Esophagus muscularis mucosa (tissue), 4 donors: ENCODE measurements around the gene CNOT1. TPM values are rescaled to one million over a fixed set of nuclear protein-coding genes. Genes with fewer than 3 reads are reported as not detected.

Experiments used
- DNase-seq: peaks from one replicate; pipeline ENCODE4 v3.0.0-alpha.2; 2017; ENCODE audit errors: extremely low spot score
- H3K27ac ChIP-seq, 4 donors: fragments of 200-600 bp; sonication (generic); replicated peaks in 1 of 4; 1 replicate in 3 of 4; 2 replicates in 1 of 4; pipeline ENCODE4 v1.5.1; 2016 to 2019; ENCODE audit warnings: mild to moderate bottlenecking in 1 of 4
- H3K27me3 ChIP-seq, 4 donors: fragments of 200-600 bp; sonication (generic); one replicate each; pipeline versions ENCODE4 v1.5.1 to v1.6.0; 2016 to 2019
- H3K36me3 ChIP-seq, 4 donors: fragments of 200-600 bp; sonication (generic); one replicate each; pipeline ENCODE4 v1.5.1; 2016 to 2019
- H3K4me1 ChIP-seq, 4 donors: fragments of 200-600 bp; sonication (generic); one replicate each; pipeline ENCODE4 v1.5.1; 2016 to 2019
- H3K4me3 ChIP-seq, 4 donors: fragments of 200-600 bp; sonication (generic); 1 replicate in 2 of 4; 2 replicates in 2 of 4; pipeline ENCODE4 v1.5.1; 2016 to 2019; ENCODE audit warnings: mild to moderate bottlenecking in 4 of 4, moderate library complexity in 1 of 4
- H3K9me3 ChIP-seq, 4 donors: fragments of 200-600 bp; sonication (generic); 1 replicate in 3 of 4; 2 replicates in 1 of 4; pipeline ENCODE4 v1.5.1; 2016 to 2019
- EP300 ChIP-seq: sonication (generic); formaldehyde crosslinking; IDR thresholded peaks from one replicate; pipeline ENCODE4 v1.6.1; 2017; ENCODE audit warnings: antibody characterized with exemption
- POLR2A ChIP-seq: fragments of 450-650 bp; IDR thresholded peaks from one replicate; pipeline ENCODE4 v1.6.1; 2017; ENCODE audit warnings: antibody characterized with exemption, moderate library complexity, mild to moderate bottlenecking, low read depth
- POLR2AphosphoS5 ChIP-seq, 2 donors: sonication (generic); formaldehyde crosslinking; IDR thresholded peaks; one replicate each; pipeline ENCODE4 v1.6.1; 2017; ENCODE audit warnings: antibody characterized with exemption in 2 of 2
- WGBS: methylation state at CpG from one replicate; pipeline ENCODE4 v1.1.5; 2018; 5-methylcytosine and 5-hydroxymethylcytosine counted together
- intact Hi-C: fragments of 100-400 bp; cut with DNase I; formaldehyde crosslinking; loops from one replicate; pipeline ENCODE4 v1.15.1; 2023
- total RNA-seq, 4 donors: library from RNA; depleted of rRNA; stranded (reverse); fragments of >200 nt; gene quantifications; one replicate each; pipeline versions ENCODE4 v1.1.0 to v1.2.1, GENCODE V29; 2016
- TF ChIP-seq, protein P1 (sequence below), 3 experiments: fragments of 200-600 bp in 2 of 3; fragments of 450-650 bp in 1 of 3; sonication (generic) in 2 of 3; IDR thresholded peaks; one replicate each; pipeline ENCODE4 v1.5.1; 2017 to 2019; ENCODE audit warnings: antibody characterized with exemption in 3 of 3, mild to moderate bottlenecking in 2 of 3, moderate library complexity in 1 of 3

CNOT1 gene
- total RNA-seq, 4 donors from 2014 or later: 92.1 to 97.6 (median 95.6) TPM

DNA sequence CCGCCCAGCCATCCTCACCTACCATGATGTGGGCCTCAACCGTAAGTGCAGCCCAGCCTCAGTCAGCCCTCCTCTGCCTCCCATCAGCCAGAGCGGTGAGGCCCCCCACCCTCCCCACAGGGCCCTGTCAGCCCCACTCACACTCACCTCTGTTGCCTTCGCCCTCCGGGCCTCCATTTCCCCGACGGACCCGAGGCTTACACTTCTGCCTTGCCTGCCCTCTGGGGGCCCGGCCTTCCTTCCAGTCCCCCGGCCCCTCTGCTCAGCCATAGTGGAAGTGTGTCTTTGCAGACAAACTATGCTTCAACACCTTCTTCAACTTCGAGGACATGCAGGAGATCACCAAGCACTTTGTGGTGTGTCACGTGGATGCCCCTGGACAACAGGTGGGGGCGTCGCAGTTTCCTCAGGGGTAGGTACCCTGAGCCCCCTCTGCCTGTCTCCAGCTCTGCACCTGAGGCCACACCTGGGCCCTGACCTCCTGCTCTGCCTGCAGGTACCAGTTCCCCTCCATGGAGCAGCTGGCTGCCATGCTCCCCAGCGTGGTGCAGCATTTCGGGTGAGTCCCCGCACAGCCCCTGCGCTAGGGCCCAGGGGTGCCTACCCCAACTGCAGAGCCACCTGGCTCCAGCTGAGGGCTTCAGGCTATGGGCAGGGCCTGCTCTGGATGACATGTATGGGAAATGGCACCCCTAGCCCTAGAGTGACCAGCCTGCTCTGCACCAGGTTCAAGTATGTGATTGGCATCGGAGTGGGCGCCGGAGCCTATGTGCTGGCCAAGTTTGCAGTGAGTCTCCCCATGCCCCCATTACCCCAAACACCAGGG is 125.5 kb downstream of the CNOT1 start:
- Histone ChIP-seq H3K4me3 (no peak overlapping the region), H3K27ac (no peak overlapping the region), H3K36me3 (peaks cover 0 to 68% (median 1%) of the 10 kb centered on the region in 4 donors), H3K4me1 (peaks cover 12 to 23% (median 20%) of the 10 kb centered on the region in 4 donors), H3K9me3 (no peaks in the 10 kb centered on the region), H3K27me3 (peaks cover 0 to 60% (median 6%) of the 10 kb centered on the region in 4 donors)
- WGBS: 96% methylated on average over 14 of the region's 21 CpGs
- DNase-seq: no peak
- intact Hi-C loops: no loop called here
- TF ChIP-seq, protein P1, sequence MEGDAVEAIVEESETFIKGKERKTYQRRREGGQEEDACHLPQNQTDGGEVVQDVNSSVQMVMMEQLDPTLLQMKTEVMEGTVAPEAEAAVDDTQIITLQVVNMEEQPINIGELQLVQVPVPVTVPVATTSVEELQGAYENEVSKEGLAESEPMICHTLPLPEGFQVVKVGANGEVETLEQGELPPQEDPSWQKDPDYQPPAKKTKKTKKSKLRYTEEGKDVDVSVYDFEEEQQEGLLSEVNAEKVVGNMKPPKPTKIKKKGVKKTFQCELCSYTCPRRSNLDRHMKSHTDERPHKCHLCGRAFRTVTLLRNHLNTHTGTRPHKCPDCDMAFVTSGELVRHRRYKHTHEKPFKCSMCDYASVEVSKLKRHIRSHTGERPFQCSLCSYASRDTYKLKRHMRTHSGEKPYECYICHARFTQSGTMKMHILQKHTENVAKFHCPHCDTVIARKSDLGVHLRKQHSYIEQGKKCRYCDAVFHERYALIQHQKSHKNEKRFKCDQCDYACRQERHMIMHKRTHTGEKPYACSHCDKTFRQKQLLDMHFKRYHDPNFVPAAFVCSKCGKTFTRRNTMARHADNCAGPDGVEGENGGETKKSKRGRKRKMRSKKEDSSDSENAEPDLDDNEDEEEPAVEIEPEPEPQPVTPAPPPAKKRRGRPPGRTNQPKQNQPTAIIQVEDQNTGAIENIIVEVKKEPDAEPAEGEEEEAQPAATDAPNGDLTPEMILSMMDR (IDR thresholded peaks at IDR 0.05): no peak
- TF ChIP-seq EP300: no peak
- TF ChIP-seq POLR2A: no peak
- TF ChIP-seq POLR2AphosphoS5 (IDR thresholded peaks at IDR 0.05): no peak

DNA sequence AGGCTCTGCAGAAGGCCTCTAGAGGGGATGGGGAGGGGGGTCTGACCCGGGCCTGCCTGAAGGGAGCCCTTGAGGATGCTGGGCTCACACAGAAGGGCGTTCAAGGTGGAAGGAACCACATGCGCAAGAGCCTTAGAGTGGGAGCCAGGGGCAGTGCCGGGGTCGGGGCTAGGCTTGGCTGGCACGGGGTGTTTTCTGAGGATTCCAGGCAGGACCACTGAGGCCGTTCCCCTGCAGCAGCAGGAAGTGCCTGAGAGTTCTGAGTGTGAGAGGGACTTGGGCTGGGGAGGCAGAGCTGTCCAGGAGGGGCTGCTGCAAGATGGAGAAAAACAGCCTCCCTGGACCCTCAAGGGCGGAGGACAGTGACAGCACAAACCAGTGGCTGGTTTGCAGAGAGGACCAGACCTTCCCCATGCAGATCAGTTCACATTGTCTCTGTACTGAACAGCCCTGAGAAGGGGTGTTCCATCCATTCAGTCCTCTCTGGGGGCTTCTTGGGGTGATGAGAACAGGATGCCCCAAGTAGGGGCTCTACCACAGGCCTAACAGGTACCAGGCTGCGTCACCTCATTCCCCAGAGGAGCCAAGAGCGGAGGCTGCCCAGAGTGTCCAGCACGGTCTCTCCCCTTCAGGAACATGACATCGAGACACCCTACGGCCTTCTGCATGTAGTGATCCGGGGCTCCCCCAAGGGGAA is 126.3 kb downstream of the CNOT1 start:
- Histone ChIP-seq H3K4me1 (peaks cover 12 to 23% (median 20%) of the 10 kb centered on the region in 4 donors), H3K9me3 (no peaks in the 10 kb centered on the region), H3K36me3 (peaks cover 0 to 60% (median 1%) of the 10 kb centered on the region in 4 donors), H3K27ac (no peak overlapping the region), H3K27me3 (peaks cover 0 to 60% (median 6%) of the 10 kb centered on the region in 4 donors), H3K4me3 (no peak overlapping the region)
- intact Hi-C loops: no loop called here
- no peak for DNase-seq
- TF ChIP-seq POLR2AphosphoS5 (IDR thresholded peaks at IDR 0.05) (no peak), POLR2A (no peak), EP300 (no peak)
- TF ChIP-seq, protein P1 (IDR thresholded peaks at IDR 0.05): no peak
- WGBS: 94% methylated on average over 8 of the region's 14 CpGs

DNA sequence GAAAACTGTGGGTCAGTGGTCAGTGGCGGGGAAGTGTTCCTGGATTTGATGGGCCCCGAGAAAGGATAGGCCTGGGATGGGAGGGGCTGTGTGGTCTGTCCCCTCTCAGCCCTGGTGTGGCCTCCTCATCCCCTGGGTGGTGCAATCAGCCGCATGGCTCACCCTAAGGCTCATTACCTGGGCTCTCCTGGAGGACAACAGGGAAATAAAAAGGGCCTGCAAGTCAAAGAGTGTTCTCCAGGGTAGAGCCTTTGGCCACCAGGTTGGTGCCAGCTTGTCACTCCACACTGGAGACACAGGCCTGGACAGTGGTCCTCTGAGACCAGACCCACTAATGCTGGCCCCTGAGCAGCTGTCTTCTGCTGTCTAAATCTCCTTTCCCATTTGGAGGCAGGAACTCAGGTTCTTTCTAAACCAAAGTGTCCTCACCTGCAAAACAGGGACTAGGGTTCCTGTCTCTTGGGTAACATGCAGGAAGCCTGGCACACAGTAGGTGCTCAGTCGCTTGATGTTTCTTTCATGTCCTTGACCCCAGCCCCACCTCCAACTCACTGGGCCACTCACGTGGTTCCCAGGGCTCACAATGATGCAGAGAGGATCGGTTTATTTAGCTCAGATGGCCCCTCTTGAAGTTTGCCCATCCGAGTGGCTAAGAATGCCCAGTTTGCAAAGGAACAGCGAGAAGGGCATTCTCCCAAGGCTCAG is 127.3 kb downstream of the CNOT1 start:
- intact Hi-C loops: no loop called here
- WGBS: 82% methylated on average over 8 of the region's 8 CpGs
- H3K36me3 ChIP-seq: peaks cover 0 to 51% (median 1%) of the 10 kb centered on the region in 4 donors
- no peak overlapping the region for H3K4me3 ChIP-seq
- no peaks in the 10 kb centered on the region for H3K9me3 ChIP-seq
- no peak overlapping the region for H3K27ac ChIP-seq
- H3K4me1 ChIP-seq: peaks cover 12 to 23% (median 20%) of the 10 kb centered on the region in 4 donors
- peaks cover 0 to 60% (median 6%) of the 10 kb centered on the region in 4 donors for H3K27me3 ChIP-seq
- no peak for TF ChIP-seq EP300
- no peak for TF ChIP-seq POLR2AphosphoS5 (IDR thresholded peaks at IDR 0.05)
- TF ChIP-seq, protein P1 (IDR thresholded peaks at IDR 0.05): no peak
- no peak for TF ChIP-seq POLR2A
- no peak for DNase-seq

DNA sequence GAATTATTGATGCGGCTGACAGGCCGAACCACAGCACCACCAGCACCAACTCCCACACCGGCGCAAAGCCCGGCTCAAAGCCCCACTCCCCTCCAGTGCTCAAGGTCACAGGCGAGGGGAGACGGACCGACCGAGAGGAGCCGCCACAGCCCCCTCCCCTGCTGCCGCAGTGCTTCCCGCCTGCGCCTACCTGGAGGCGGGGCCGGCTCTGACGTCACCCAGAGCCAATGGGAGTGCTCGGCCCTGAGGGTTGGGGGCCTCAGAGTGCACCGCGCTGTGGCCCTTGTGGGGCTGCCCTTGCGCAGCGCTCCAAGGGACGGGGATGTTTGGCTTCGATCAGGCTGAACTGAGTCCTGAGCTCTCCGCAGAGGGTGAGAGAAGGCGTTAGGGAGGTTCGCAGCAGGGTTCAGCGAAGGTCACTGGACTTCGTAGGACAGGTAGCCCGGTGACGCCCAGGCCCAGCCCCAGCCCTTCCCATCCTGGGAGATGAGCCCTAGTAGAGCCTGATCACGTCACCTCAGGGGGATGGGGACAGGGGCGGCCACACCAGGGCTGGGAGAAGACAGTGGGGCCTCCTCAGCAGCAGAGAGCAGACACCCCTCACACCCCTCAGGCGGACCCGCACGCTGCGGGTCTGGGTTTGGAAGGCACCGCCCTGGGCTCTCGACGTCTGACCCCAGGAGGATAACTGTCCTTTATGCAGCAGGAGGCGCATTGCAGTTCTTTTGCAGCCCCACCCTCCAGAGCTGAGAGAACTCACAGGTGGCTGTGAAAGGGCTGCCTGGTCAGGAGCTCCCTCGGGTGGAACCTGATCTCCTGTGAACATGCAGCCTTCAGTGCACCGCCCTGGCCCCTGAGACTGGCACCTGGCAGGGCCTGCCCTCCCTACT is 128.1 kb downstream of the CNOT1 start:
- Histone ChIP-seq H3K27me3 (peaks cover 0 to 52% (median 6%) of the 10 kb centered on the region in 4 donors), H3K36me3 (peaks cover 0 to 42% (median under 1%) of the 10 kb centered on the region in 4 donors), H3K27ac (no peak overlapping the region), H3K4me3 (peak overlapping the region; percentile 41 to 54 (median 44)), H3K9me3 (no peaks in the 10 kb centered on the region), H3K4me1 (peaks cover 13 to 23% (median 20%) of the 10 kb centered on the region in 4 donors)
- intact Hi-C loops: no loop called here
- WGBS: 28% methylated on average over 14 of the region's 42 CpGs
- no peak for DNase-seq
- TF ChIP-seq EP300 (no peak), POLR2AphosphoS5 (IDR thresholded peaks at IDR 0.05) (no peak), POLR2A (no peak)
- TF ChIP-seq, protein P1 (IDR thresholded peaks at IDR 0.05): no peak
